ENCODE data around the gene C1orf35. TPM values are rescaled to one million over a fixed set of nuclear protein-coding genes. Genes with fewer than 3 reads are reported as not detected.

C1orf35 gene
- total and polyA plus RNA-seq, 9 of the 15 experiments (the other 6 are each of a cell fraction or from before 2014, with no cell fraction given) = 3.2 to 48.7 (median 12.5) TPM

GRCh38 chr1:228102791-228103620 lies at the start of gene C1orf35 (continued):
- TF ChIP-seq MNT (conservative IDR thresholded peaks at IDR 0.05) = peak; percentile 90 to 96
- TF ChIP-seq TFAM (CRISPR knock-in tag; conservative IDR thresholded peaks at IDR 0.05) = no peak
- TF ChIP-seq NONO (IDR thresholded peaks at IDR 0.05; ENCODE audit: low read depth in 2 of 2, low read length in 1 of 2) = peak in 1 of 2 experiments; percentile 81; a peak in 2 of 4 replicates
- TF ChIP-seq XRCC4 (IDR thresholded peaks at IDR 0.05; ENCODE audit: extremely low read depth, insufficient read depth, insufficient read length) = no peak
- TF ChIP-seq NR2C2 (CRISPR knock-in tag; IDR thresholded peaks at IDR 0.05) = peak; percentile 66; the same call in 1 of the 2 replicates
- TF ChIP-seq NR2C2 (tag; IDR thresholded peaks at IDR 0.05) = peak; percentile 96
- TF ChIP-seq NEUROD1 (IDR thresholded peaks at IDR 0.05; ENCODE audit: borderline replicate concordance, low read depth, low read length, partially characterized antibody) = peak; percentile 24
- TF ChIP-seq, protein P1, sequence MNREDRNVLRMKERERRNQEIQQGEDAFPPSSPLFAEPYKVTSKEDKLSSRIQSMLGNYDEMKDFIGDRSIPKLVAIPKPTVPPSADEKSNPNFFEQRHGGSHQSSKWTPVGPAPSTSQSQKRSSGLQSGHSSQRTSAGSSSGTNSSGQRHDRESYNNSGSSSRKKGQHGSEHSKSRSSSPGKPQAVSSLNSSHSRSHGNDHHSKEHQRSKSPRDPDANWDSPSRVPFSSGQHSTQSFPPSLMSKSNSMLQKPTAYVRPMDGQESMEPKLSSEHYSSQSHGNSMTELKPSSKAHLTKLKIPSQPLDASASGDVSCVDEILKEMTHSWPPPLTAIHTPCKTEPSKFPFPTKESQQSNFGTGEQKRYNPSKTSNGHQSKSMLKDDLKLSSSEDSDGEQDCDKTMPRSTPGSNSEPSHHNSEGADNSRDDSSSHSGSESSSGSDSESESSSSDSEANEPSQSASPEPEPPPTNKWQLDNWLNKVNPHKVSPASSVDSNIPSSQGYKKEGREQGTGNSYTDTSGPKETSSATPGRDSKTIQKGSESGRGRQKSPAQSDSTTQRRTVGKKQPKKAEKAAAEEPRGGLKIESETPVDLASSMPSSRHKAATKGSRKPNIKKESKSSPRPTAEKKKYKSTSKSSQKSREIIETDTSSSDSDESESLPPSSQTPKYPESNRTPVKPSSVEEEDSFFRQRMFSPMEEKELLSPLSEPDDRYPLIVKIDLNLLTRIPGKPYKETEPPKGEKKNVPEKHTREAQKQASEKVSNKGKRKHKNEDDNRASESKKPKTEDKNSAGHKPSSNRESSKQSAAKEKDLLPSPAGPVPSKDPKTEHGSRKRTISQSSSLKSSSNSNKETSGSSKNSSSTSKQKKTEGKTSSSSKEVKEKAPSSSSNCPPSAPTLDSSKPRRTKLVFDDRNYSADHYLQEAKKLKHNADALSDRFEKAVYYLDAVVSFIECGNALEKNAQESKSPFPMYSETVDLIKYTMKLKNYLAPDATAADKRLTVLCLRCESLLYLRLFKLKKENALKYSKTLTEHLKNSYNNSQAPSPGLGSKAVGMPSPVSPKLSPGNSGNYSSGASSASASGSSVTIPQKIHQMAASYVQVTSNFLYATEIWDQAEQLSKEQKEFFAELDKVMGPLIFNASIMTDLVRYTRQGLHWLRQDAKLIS (CRISPR knock-in tag; IDR thresholded peaks at IDR 0.05) = peak; percentile 58; the same call in 1 of the 2 replicates
- peak; percentile 85 for TF ChIP-seq JUND (IDR thresholded peaks at IDR 0.05; ENCODE audit: borderline replicate concordance, low read depth, low read length)
- TF ChIP-seq JUND (tag; IDR thresholded peaks at IDR 0.05; ENCODE audit: borderline replicate concordance, low read depth, low read length) = peak; percentile 62; the same call in 1 of the 3 replicates
- TF ChIP-seq PYGO2 (tag; IDR thresholded peaks at IDR 0.05) = no peak
- TF ChIP-seq NFIC (IDR thresholded peaks at IDR 0.05) = peak; percentile 67
- peak; percentile 62 for TF ChIP-seq FUS (optimal IDR thresholded peaks at IDR 0.05; ENCODE audit: low read depth, low read length)
- TF ChIP-seq HMG20B (CRISPR knock-in tag; IDR thresholded peaks at IDR 0.05) = no peak
- no peak for TF ChIP-seq NCOA4 (IDR thresholded peaks at IDR 0.05; ENCODE audit: partially characterized antibody)
- TF ChIP-seq, protein P2, sequence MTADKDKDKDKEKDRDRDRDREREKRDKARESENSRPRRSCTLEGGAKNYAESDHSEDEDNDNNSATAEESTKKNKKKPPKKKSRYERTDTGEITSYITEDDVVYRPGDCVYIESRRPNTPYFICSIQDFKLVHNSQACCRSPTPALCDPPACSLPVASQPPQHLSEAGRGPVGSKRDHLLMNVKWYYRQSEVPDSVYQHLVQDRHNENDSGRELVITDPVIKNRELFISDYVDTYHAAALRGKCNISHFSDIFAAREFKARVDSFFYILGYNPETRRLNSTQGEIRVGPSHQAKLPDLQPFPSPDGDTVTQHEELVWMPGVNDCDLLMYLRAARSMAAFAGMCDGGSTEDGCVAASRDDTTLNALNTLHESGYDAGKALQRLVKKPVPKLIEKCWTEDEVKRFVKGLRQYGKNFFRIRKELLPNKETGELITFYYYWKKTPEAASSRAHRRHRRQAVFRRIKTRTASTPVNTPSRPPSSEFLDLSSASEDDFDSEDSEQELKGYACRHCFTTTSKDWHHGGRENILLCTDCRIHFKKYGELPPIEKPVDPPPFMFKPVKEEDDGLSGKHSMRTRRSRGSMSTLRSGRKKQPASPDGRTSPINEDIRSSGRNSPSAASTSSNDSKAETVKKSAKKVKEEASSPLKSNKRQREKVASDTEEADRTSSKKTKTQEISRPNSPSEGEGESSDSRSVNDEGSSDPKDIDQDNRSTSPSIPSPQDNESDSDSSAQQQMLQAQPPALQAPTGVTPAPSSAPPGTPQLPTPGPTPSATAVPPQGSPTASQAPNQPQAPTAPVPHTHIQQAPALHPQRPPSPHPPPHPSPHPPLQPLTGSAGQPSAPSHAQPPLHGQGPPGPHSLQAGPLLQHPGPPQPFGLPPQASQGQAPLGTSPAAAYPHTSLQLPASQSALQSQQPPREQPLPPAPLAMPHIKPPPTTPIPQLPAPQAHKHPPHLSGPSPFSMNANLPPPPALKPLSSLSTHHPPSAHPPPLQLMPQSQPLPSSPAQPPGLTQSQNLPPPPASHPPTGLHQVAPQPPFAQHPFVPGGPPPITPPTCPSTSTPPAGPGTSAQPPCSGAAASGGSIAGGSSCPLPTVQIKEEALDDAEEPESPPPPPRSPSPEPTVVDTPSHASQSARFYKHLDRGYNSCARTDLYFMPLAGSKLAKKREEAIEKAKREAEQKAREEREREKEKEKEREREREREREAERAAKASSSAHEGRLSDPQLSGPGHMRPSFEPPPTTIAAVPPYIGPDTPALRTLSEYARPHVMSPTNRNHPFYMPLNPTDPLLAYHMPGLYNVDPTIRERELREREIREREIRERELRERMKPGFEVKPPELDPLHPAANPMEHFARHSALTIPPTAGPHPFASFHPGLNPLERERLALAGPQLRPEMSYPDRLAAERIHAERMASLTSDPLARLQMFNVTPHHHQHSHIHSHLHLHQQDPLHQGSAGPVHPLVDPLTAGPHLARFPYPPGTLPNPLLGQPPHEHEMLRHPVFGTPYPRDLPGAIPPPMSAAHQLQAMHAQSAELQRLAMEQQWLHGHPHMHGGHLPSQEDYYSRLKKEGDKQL (CRISPR knock-in tag; IDR thresholded peaks at IDR 0.05; ENCODE audit: borderline replicate concordance) = peak; percentile 53; the same call in 1 of the 2 replicates
